K562 (cell line): ENCODE results near the gene HELLS. TPM values are rescaled to one million over a fixed set of nuclear protein-coding genes. Genes with fewer than 3 reads are reported as not detected.

ENCODE experiments used
- ARHGAP35 ChIP-seq: fragments of 450-650 bp; IDR thresholded peaks from 2 replicates; pipeline ENCODE4 v1.6.1; 2018; ENCODE audit not compliant: partially characterized antibody
- ATF1 ChIP-seq, 2 experiments: fragments of 450-650 bp in 1 of 2; IDR thresholded peaks; 2 replicates each; pipeline ENCODE4 v1.6.1; 2016; ENCODE audit warnings: missing compliant biosample characterization in 1 of 2, missing genetic modification characterization in 1 of 2
- BRD9 ChIP-seq: fragments of 450-650 bp; IDR thresholded peaks from 2 replicates; pipeline ENCODE4 v1.6.1; 2018; ENCODE audit warnings: low read depth; ENCODE audit not compliant: partially characterized antibody
- CHD2 ChIP-seq: IDR thresholded peaks from 2 replicates; pipeline ENCODE4 v1.6.1; 2011; ENCODE audit warnings: low read depth, low read length
- E2F1 ChIP-seq: sonication (generic); formaldehyde crosslinking; IDR thresholded peaks from 2 replicates; pipeline ENCODE4 v1.8.1; 2023; ENCODE audit warnings: mild to moderate bottlenecking, missing genetic modification reagents, moderate library complexity
- E2F3 ChIP-seq: fragments of 250-450 bp; sonication (Bioruptor Pico); IDR thresholded peaks from 2 replicates; pipeline ENCODE4 v1.4.0; 2020; ENCODE audit warnings: mild to moderate bottlenecking
- HNRNPLL ChIP-seq: fragments of 200-400 bp; formaldehyde crosslinking; IDR thresholded peaks from 2 replicates; pipeline ENCODE4 v1.6.1; 2017; ENCODE audit warnings: low read length, low read depth, mild to moderate bottlenecking; ENCODE audit not compliant: poor library complexity, severe bottlenecking
- MYNN ChIP-seq, 2 experiments: sonication (generic); formaldehyde crosslinking in 1 of 2; IDR thresholded peaks; 2 replicates each; pipeline versions ENCODE4 v1.5.0 to v1.6.1; 2016 to 2020; ENCODE audit warnings: antibody characterized with exemption in 1 of 2, missing genetic modification reagents in 1 of 2
- NONO ChIP-seq, 2 experiments: fragments of 200-400 bp in 1 of 2; fragments of 450-650 bp in 1 of 2; formaldehyde crosslinking in 1 of 2; IDR thresholded peaks; 2 replicates each; pipeline ENCODE4 v1.6.1; 2017; ENCODE audit warnings: low read depth in 2 of 2, mild to moderate bottlenecking in 2 of 2, moderate library complexity in 2 of 2, low read length in 1 of 2
- POLR2G ChIP-seq: fragments of 200-400 bp; formaldehyde crosslinking; IDR thresholded peaks from 2 replicates; pipeline ENCODE4 v1.6.1; 2017; ENCODE audit warnings: low read depth, mild to moderate bottlenecking, antibody characterized with exemption, low read length, moderate library complexity
- POLR3A ChIP-seq: IDR thresholded peaks from 2 replicates; pipeline ENCODE4 v1.6.1; 2011; ENCODE audit warnings: borderline replicate concordance, mild to moderate bottlenecking, moderate library complexity; ENCODE audit not compliant: insufficient read length, insufficient read depth; ENCODE audit errors: extremely low read depth
- RBFOX2 ChIP-seq: fragments of 200-400 bp; formaldehyde crosslinking; IDR thresholded peaks from 2 replicates; pipeline ENCODE4 v1.6.1; 2017; ENCODE audit warnings: low read depth, mild to moderate bottlenecking, low read length, moderate library complexity
- SUPT5H ChIP-seq: fragments of 450-650 bp; IDR thresholded peaks from 2 replicates; pipeline ENCODE4 v1.6.1; 2016
- TCF3 ChIP-seq: sonication (generic); formaldehyde crosslinking; IDR thresholded peaks from 2 replicates; pipeline ENCODE4 v1.4.0; 2020; ENCODE audit warnings: mild to moderate bottlenecking, missing genetic modification reagents
- U2AF2 ChIP-seq: fragments of 200-400 bp; formaldehyde crosslinking; optimal IDR thresholded peaks from 2 replicates; pipeline ENCODE3; 2017; ENCODE audit warnings: low read depth, mild to moderate bottlenecking, low read length
- ZFX ChIP-seq: sonication (generic); formaldehyde crosslinking; IDR thresholded peaks from 2 replicates; pipeline ENCODE4 v1.8.0; 2022; ENCODE audit warnings: mild to moderate bottlenecking, missing genetic modification reagents, moderate library complexity
- ZNF518B ChIP-seq: fragments of 250-450 bp; sonication (Bioruptor Pico); IDR thresholded peaks from 2 replicates; pipeline ENCODE4 v1.5.0; 2021; ENCODE audit warnings: mild to moderate bottlenecking, moderate library complexity
- polyA plus RNA-seq, 8 experiments: library from polyadenylated mRNA; depleted of rRNA in 4 of 8; stranded (reverse) in 5 of 8; unstranded in 3 of 8; fragments of >200 nt; fragmentation: Nextera tagmentation in 2 of 8; fragmentation: Illumina TruSeq in 1 of 8; extraction: Ambion mirVana in 2 of 8; extraction: Trizol in 1 of 8; gene quantifications; 2 replicates each; pipeline versions ENCODE4 v1.2.1 to v1.2.3, GENCODE V29; 2011 to 2014; ENCODE audit warnings: inconsistent platforms in 1 of 8, missing spikeins in 1 of 8
- total RNA-seq, 7 experiments: library from RNA; depleted of rRNA in 6 of 7; stranded (reverse); fragments of >200 nt in 6 of 7; fragmentation: Illumina TruSeq in 2 of 7; extraction: Trizol in 2 of 7; gene quantifications; 2 replicates each; pipeline versions ENCODE4 v1.2.1 to v1.2.3, GENCODE V29; 2011 to 2021; ENCODE audit warnings: low replicate concordance in 1 of 7
- TF ChIP-seq, protein P1 (sequence below): fragments of 450-650 bp; IDR thresholded peaks from 2 replicates; pipeline ENCODE4 v1.7.1; 2018; ENCODE audit warnings: mild to moderate bottlenecking, low read depth; ENCODE audit not compliant: partially characterized antibody

HELLS gene
- total and polyA plus RNA-seq, 9 of the 15 experiments (the other 6 are each of a cell fraction or from before 2014, with no cell fraction given): 8.8 to 52.1 (median 24.7) TPM

- TF ChIP-seq BRD9: no peak
- no peak for TF ChIP-seq ATF1 (CRISPR knock-in tag; IDR thresholded peaks at IDR 0.05)
- peak; percentile 22; the same call in 1 of the 2 replicates for TF ChIP-seq ATF1 (tag; IDR thresholded peaks at IDR 0.05)
- TF ChIP-seq NONO (IDR thresholded peaks at IDR 0.05; ENCODE audit: low read depth in 2 of 2, low read length in 1 of 2): 0 out of 4 replicates have a peak, but pooled peaks of 1 of the 2 experiments have one; percentile 26
- TF ChIP-seq, protein P1, sequence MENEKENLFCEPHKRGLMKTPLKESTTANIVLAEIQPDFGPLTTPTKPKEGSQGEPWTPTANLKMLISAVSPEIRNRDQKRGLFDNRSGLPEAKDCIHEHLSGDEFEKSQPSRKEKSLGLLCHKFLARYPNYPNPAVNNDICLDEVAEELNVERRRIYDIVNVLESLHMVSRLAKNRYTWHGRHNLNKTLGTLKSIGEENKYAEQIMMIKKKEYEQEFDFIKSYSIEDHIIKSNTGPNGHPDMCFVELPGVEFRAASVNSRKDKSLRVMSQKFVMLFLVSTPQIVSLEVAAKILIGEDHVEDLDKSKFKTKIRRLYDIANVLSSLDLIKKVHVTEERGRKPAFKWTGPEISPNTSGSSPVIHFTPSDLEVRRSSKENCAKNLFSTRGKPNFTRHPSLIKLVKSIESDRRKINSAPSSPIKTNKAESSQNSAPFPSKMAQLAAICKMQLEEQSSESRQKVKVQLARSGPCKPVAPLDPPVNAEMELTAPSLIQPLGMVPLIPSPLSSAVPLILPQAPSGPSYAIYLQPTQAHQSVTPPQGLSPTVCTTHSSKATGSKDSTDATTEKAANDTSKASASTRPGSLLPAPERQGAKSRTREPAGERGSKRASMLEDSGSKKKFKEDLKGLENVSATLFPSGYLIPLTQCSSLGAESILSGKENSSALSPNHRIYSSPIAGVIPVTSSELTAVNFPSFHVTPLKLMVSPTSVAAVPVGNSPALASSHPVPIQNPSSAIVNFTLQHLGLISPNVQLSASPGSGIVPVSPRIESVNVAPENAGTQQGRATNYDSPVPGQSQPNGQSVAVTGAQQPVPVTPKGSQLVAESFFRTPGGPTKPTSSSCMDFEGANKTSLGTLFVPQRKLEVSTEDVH: peak; percentile 90
- TF ChIP-seq MYNN (IDR thresholded peaks at IDR 0.05): no peak
- no peak for TF ChIP-seq MYNN (CRISPR knock-in tag; IDR thresholded peaks at IDR 0.05)
- no peak for TF ChIP-seq POLR3A
- TF ChIP-seq TCF3: no peak
- TF ChIP-seq SUPT5H: peak; percentile 87
- TF ChIP-seq ZFX (CRISPR knock-in tag): peak; percentile 28; the same call in 1 of the 2 replicates
- peak; percentile 73 for TF ChIP-seq HNRNPLL
- TF ChIP-seq POLR2G: peak; percentile 95
- no peak for TF ChIP-seq ZNF518B (CRISPR knock-in tag)
- peak; percentile 89 for TF ChIP-seq CHD2
- TF ChIP-seq RBFOX2: peak; percentile 92
- peak; percentile 56 for TF ChIP-seq ARHGAP35
- no peak for TF ChIP-seq U2AF2
- no peak for TF ChIP-seq E2F1 (CRISPR knock-in tag)
- peak; percentile 72 for TF ChIP-seq E2F3 (CRISPR knock-in tag)
These were observed at the start of gene HELLS (continued) for GRCh38 chr10:94545391-94546048.
